Tibial nerve (tissue), 4 donors: Measurements from ENCODE around the gene WFS1. TPM values are rescaled to one million over a fixed set of nuclear protein-coding genes. Genes with fewer than 3 reads are reported as not detected.

ENCODE experiments used
- DNase-seq, 2 donors: peaks; one replicate each; pipeline ENCODE4 v3.0.0-alpha.2; 2019; ENCODE audit warnings: low spot score in 2 of 2
- H3K27ac ChIP-seq, 4 donors: fragments of 200-600 bp; sonication (generic) in 3 of 4; one replicate each; pipeline ENCODE4 v1.5.1; 2017 to 2019; ENCODE audit warnings: mild to moderate bottlenecking in 1 of 4
- H3K27me3 ChIP-seq, 2 donors: fragments of 200-600 bp; sonication (generic) in 1 of 2; one replicate each; pipeline versions ENCODE4 v1.5.1 to v1.6.0; 2017 to 2019
- H3K36me3 ChIP-seq, 3 donors: fragments of 200-600 bp; sonication (generic); one replicate each; pipeline ENCODE4 v1.5.1; 2018 to 2019
- H3K4me1 ChIP-seq, 4 donors: fragments of 200-600 bp; sonication (generic) in 3 of 4; one replicate each; pipeline ENCODE4 v1.5.1; 2017 to 2019
- H3K4me3 ChIP-seq, 4 donors: fragments of 200-600 bp; sonication (generic) in 3 of 4; one replicate each; pipeline ENCODE4 v1.5.1; 2017 to 2019; ENCODE audit warnings: mild to moderate bottlenecking in 1 of 4, moderate library complexity in 1 of 4
- H3K9me3 ChIP-seq, 4 donors: fragments of 200-600 bp; sonication (generic) in 3 of 4; one replicate each; pipeline ENCODE4 v1.5.1; 2017 to 2019
- EP300 ChIP-seq, 2 donors: sonication (generic); formaldehyde crosslinking; IDR thresholded peaks; one replicate each; pipeline ENCODE4 v1.6.1; 2017; ENCODE audit warnings: antibody characterized with exemption in 2 of 2, mild to moderate bottlenecking in 1 of 2
- POLR2A ChIP-seq, 2 donors: fragments of 450-650 bp; IDR thresholded peaks; one replicate each; pipeline ENCODE4 v1.6.1; 2017; ENCODE audit warnings: antibody characterized with exemption in 2 of 2, mild to moderate bottlenecking in 2 of 2, moderate library complexity in 2 of 2
- WGBS, 2 donors: methylation state at CpG; one replicate each; pipeline ENCODE4 v1.1.5; 2018; 5-methylcytosine and 5-hydroxymethylcytosine counted together
- total RNA-seq, 4 donors: library from RNA; depleted of rRNA; stranded (reverse); fragments of >200 nt; gene quantifications; one replicate each; pipeline ENCODE4 v1.1.0, GENCODE V29; 2016
- TF ChIP-seq, protein P1 (sequence below), 5 experiments: fragments of 200-600 bp in 3 of 5; fragments of 450-650 bp in 2 of 5; sonication (generic) in 3 of 5; IDR thresholded peaks; one replicate each; pipeline ENCODE4 v1.5.1; 2016 to 2019; ENCODE audit warnings: antibody characterized with exemption in 5 of 5, mild to moderate bottlenecking in 3 of 5, moderate library complexity in 2 of 5

The WFS1 gene
- total RNA-seq, 4 donors from 2014 or later, result 52.8 to 125 (median 57.9) TPM

DNA sequence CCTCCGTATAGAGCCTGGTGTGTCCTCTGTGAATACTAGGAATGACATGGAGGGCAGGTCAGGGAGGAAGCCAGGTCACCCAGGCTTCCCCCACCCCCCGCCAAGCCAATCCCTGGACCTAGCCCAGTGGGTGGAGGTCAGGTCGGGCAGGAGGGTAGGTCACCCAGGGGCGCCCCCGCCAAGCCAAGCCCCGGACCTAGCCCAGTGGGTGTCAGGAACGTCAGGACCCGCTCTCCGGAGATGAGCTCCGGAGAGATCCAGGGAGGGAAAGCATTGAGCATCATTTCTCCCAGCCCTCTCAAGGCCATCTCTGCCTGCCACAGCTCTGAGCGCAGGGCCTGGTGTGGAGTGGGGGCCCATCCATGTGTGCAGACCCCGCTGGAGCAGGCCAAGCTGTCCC lies 48.6 kb downstream of the WFS1 start:
- H3K27me3 ChIP-seq, result no peaks in the 10 kb centered on the region
- peaks cover 0 to 14% (median 0%) of the 10 kb centered on the region in 4 donors for H3K9me3 ChIP-seq
- no peaks in the 10 kb centered on the region for H3K36me3 ChIP-seq
- TF ChIP-seq, protein P1, sequence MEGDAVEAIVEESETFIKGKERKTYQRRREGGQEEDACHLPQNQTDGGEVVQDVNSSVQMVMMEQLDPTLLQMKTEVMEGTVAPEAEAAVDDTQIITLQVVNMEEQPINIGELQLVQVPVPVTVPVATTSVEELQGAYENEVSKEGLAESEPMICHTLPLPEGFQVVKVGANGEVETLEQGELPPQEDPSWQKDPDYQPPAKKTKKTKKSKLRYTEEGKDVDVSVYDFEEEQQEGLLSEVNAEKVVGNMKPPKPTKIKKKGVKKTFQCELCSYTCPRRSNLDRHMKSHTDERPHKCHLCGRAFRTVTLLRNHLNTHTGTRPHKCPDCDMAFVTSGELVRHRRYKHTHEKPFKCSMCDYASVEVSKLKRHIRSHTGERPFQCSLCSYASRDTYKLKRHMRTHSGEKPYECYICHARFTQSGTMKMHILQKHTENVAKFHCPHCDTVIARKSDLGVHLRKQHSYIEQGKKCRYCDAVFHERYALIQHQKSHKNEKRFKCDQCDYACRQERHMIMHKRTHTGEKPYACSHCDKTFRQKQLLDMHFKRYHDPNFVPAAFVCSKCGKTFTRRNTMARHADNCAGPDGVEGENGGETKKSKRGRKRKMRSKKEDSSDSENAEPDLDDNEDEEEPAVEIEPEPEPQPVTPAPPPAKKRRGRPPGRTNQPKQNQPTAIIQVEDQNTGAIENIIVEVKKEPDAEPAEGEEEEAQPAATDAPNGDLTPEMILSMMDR (IDR thresholded peaks at IDR 0.05), result no peak
- TF ChIP-seq EP300 (IDR thresholded peaks at IDR 0.05) (no peak), POLR2A (IDR thresholded peaks at IDR 0.05) (no peak)
- 61 to 75% methylated on average over 3 to 7 of the region's 12 CpGs for WGBS, 2 donors
- no peak overlapping the region for H3K27ac ChIP-seq
- H3K4me1 ChIP-seq, result no peaks in the 10 kb centered on the region
- H3K4me3 ChIP-seq, result no peak overlapping the region
- DNase-seq, result no peak

DNA sequence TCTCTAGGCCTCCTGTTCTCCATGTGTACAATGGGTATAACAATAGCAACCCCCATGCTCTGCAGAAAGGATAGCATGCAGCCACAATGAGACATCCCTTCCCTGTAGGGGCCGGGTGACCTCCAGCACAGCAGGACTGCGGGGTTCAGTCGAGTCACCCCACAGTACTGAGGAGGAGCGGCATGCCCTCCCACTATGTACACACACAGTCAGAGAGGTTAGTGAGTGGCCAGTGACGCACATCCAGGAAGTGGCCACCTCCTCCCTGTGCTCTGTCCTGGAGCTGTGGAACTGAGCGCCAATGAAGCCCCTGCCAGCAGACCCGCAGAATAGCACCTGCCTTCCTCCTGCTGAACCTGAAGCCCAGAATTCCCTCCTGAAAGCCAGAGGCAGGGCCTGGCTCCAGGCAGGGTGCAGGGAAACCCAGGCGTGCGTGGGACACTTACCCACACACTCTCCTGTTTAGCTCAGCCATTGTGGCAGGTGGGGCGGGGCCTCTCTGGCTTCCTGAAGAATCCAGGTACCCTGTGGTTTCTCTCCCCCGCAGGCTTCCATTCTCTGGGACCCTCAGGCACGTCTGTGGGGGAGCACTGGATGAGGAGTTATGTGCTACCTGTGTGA lies 50.0 kb downstream of the WFS1 start:
- WGBS, 2 donors, result 78 to 80% methylated on average over 11 to 12 of the region's 12 CpGs
- no peaks in the 10 kb centered on the region for H3K27me3 ChIP-seq
- no peak for TF ChIP-seq POLR2A (IDR thresholded peaks at IDR 0.05)
- no peak for TF ChIP-seq EP300 (IDR thresholded peaks at IDR 0.05)
- TF ChIP-seq, protein P1 (IDR thresholded peaks at IDR 0.05), result no peak
- DNase-seq, result no peak
- H3K27ac ChIP-seq, result no peak overlapping the region
- H3K4me1 ChIP-seq, result no peaks in the 10 kb centered on the region
- H3K9me3 ChIP-seq, result peaks cover 0 to 14% (median 0%) of the 10 kb centered on the region in 4 donors
- no peak overlapping the region for H3K4me3 ChIP-seq
- H3K36me3 ChIP-seq, result no peaks in the 10 kb centered on the region

DNA sequence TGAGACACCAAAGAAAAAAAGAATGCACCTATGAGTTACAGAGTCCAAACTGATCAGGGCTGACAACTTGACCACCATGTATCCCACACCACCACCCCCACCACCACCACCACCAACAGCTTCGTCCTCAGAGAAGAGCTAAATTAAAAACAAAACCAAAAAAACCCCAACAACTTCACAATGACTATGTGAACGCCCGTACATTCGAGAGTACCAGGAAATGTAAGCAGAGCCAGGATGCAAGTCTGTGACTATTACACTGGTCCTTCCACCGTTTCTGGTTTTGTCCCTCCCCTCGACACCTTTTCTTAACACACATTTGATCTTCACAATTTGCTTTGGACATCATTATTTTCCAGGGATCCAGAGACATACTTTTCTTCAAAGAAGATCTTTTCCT lies 51.0 kb downstream of the WFS1 start:
- no peak for DNase-seq
- H3K9me3 ChIP-seq, result peaks cover 0 to 14% (median 0%) of the 10 kb centered on the region in 4 donors

DNA sequence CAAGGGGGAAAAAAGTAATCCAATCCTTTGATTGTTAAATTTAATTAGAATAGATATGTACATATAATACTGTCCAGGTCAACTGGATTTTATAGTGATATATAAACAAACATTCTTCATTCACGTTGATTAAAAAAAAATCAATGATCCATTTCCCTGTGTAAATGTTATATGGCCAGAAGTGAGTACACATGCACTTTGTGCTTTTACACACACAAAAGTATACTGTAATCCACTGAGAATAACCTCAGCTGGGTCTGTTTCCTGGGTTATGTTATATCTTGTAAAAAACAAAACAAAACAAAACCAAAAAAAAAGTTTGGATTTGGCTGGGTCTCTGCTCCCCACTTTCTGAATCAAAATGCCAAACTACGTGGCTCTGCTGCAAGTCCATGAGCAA lies 51.7 kb downstream of the WFS1 start:
- H3K9me3 ChIP-seq, result peaks cover 0 to 14% (median 0%) of the 10 kb centered on the region in 4 donors
- no peak overlapping the region for H3K4me3 ChIP-seq
- WGBS, 2 donors, result 77 to 83% methylated on average over 2 of the region's 2 CpGs
- no peaks in the 10 kb centered on the region for H3K36me3 ChIP-seq
- H3K4me1 ChIP-seq, result peaks cover 0 to 3% (median 0%) of the 10 kb centered on the region in 4 donors
- H3K27me3 ChIP-seq, result no peaks in the 10 kb centered on the region
- DNase-seq, result no peak
- no peak overlapping the region for H3K27ac ChIP-seq
- TF ChIP-seq POLR2A (IDR thresholded peaks at IDR 0.05), result no peak
- TF ChIP-seq, protein P1 (IDR thresholded peaks at IDR 0.05), result no peak
- no peak for TF ChIP-seq EP300 (IDR thresholded peaks at IDR 0.05)

More for the DNA sequence above, 51.0 kb downstream of the WFS1 start:
- WGBS, 2 donors, result 86 to 87% methylated on average over 6 of the region's 6 CpGs
- peaks cover 0 to 3% (median 0%) of the 10 kb centered on the region in 4 donors for H3K4me1 ChIP-seq
- H3K36me3 ChIP-seq, result no peaks in the 10 kb centered on the region
- TF ChIP-seq POLR2A (IDR thresholded peaks at IDR 0.05), result no peak
- TF ChIP-seq, protein P1 (IDR thresholded peaks at IDR 0.05), result no peak
- no peak for TF ChIP-seq EP300 (IDR thresholded peaks at IDR 0.05)
- no peak overlapping the region for H3K4me3 ChIP-seq
- H3K27ac ChIP-seq, result no peak overlapping the region
- H3K27me3 ChIP-seq, result no peaks in the 10 kb centered on the region

DNA sequence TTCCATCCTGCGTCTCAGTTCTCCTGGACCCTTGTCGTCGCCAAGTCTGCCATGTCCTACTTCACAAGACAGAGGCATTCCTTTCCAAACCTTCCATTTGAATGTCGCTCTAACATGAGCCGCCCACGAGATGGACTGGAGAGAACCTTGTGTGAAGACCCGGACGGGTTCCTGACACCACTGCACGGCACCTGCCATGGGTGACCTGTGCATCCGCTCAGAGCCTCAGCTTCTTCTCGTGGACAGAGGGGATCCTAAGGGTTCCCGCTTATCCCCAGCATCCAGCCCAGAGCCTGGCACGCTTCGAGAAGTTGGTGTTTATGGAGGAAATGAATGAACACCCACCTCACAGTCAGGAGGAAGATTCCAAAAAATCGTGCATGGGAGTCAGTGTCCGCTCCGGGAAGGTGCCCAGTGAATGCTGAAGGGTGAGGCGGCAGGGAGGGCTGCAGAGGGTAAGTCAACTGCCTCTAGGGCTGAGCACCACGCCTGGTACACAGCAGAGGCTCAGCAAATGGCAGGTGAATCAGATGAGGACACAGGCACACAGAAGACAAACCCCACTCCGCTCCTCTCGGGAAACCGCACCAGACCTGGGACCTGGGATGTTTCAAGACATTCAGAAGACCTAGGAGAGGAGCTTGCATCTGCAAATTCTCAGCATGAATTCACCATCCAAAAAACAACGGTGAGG lies 52.6 kb downstream of the WFS1 start:
- no peaks in the 10 kb centered on the region for H3K27me3 ChIP-seq
- 90 to 91% methylated on average over 21 to 23 of the region's 23 CpGs for WGBS, 2 donors
- DNase-seq, result no peak
- H3K27ac ChIP-seq, result no peak overlapping the region
- H3K4me3 ChIP-seq, result no peak overlapping the region
- H3K9me3 ChIP-seq, result peaks cover 0 to 14% (median 0%) of the 10 kb centered on the region in 4 donors
- no peaks in the 10 kb centered on the region for H3K36me3 ChIP-seq
- H3K4me1 ChIP-seq, result peaks cover 0 to 5% (median 0%) of the 10 kb centered on the region in 4 donors
- no peak for TF ChIP-seq EP300 (IDR thresholded peaks at IDR 0.05)
- TF ChIP-seq, protein P1 (IDR thresholded peaks at IDR 0.05), result no peak
- TF ChIP-seq POLR2A (IDR thresholded peaks at IDR 0.05), result no peak
